PFSK-1 (cell line): Measurements from ENCODE around the gene SLCO2B1.

Experiments used
- FOXP2 ChIP-seq: optimal IDR thresholded peaks from 2 replicates; pipeline ENCODE3; 2011; ENCODE audit warnings: borderline replicate concordance, control low read depth, inconsistent platforms; ENCODE audit not compliant: insufficient read depth; ENCODE audit errors: extremely low read length, extremely low read depth
- POLR2AphosphoS5 ChIP-seq: IDR thresholded peaks from 2 replicates; pipeline ENCODE4 v1.6.1; 2012; ENCODE audit warnings: low read depth, mild to moderate bottlenecking, control low read depth, low read length, moderate library complexity
- REST ChIP-seq, 2 experiments: IDR thresholded peaks; 2 replicates each; pipeline versions ENCODE4 v1.6.1 to v1.8.0; 2011 to 2012; ENCODE audit warnings: low read depth in 2 of 2, low read length in 2 of 2, control low read depth in 1 of 2, inconsistent platforms in 1 of 2, mild to moderate bottlenecking in 1 of 2, moderate library complexity in 1 of 2; ENCODE audit not compliant: insufficient read depth in 1 of 2
- SIN3A ChIP-seq: IDR thresholded peaks from 2 replicates; pipeline ENCODE4 v1.6.1; 2012; ENCODE audit warnings: mild to moderate bottlenecking, low read length, moderate library complexity, borderline replicate concordance; ENCODE audit not compliant: insufficient read depth
- TAF1 ChIP-seq: IDR thresholded peaks from 2 replicates; pipeline ENCODE4 v1.6.1; 2012; ENCODE audit warnings: low read length, control low read depth, borderline replicate concordance; ENCODE audit not compliant: insufficient read depth

Gene SLCO2B1

GRCh38 chr11:75239531-75240290 is 88.8 kb downstream of the SLCO2B1 start:
- TF ChIP-seq TAF1, result no peak
- no peak for TF ChIP-seq SIN3A
- TF ChIP-seq POLR2AphosphoS5, result no peak
- TF ChIP-seq REST (IDR thresholded peaks at IDR 0.05; ENCODE audit: insufficient read depth in 1 of 2, low read depth in 2 of 2, low read length in 2 of 2), result no peak
- TF ChIP-seq FOXP2, result no peak

- TF ChIP-seq FOXP2, result no peak
Observed at GRCh38 chr11:75240311-75241035, 89.6 kb downstream of the SLCO2B1 start, which contains the start of gene TPBGL. TSS of gene TPBGL (plus strand) at chr11:75240774. CDS start at chr11:75241050, 276 bp downstream.

GRCh38 chr11:75241036-75241905 is 90.4 kb downstream of the SLCO2B1 start:
- TF ChIP-seq POLR2AphosphoS5, result no peak
- TF ChIP-seq REST (IDR thresholded peaks at IDR 0.05; ENCODE audit: insufficient read depth in 1 of 2, low read depth in 2 of 2, low read length in 2 of 2), result peak in 1 of 2 experiments; percentile 86; a peak in 3 of 4 replicates
- TF ChIP-seq FOXP2, result peak; percentile 78

- TF ChIP-seq TAF1 (no peak), FOXP2 (no peak), POLR2AphosphoS5 (no peak), REST (IDR thresholded peaks at IDR 0.05; ENCODE audit: insufficient read depth in 1 of 2, low read depth in 2 of 2, low read length in 2 of 2) (no peak), SIN3A (no peak)
Observed at GRCh38 chr11:75241906-75242644, 91.2 kb downstream of the SLCO2B1 start.
